ENCODE results near the gene FASTKD3.
A peak's percentile ranks its signal among the peaks of the same experiment; 100 is the strongest.

Gene FASTKD3

GRCh38 chr5:7894439-7894838, 25.6 kb upstream of the FASTKD3 start:
- DNase-seq (ENCODE audit: low spot score) (no peak), ATAC-seq (ENCODE audit: low read depth) (no peak)
- H3K27me3 ChIP-seq (ENCODE audit: insufficient read depth, poor library complexity, severe bottlenecking): no peaks in the 10 kb centered on the region
- peaks cover 99% of the 10 kb centered on the region for H3K36me3 ChIP-seq (ENCODE audit: low read depth)
- no peaks in the 10 kb centered on the region for H3K9me3 ChIP-seq (ENCODE audit: severe bottlenecking)
- H3K4me3 ChIP-seq (ENCODE audit: severe bottlenecking): no peak overlapping the region
- H3K27ac ChIP-seq (ENCODE audit: poor library complexity, severe bottlenecking): no peak overlapping the region
- no peak for TF ChIP-seq CTCF (IDR thresholded peaks at IDR 0.05; ENCODE audit: poor library complexity, severe bottlenecking)
- H3K4me1 ChIP-seq (ENCODE audit: insufficient read depth, poor library complexity, severe bottlenecking): no peaks in the 10 kb centered on the region

GRCh38 chr5:7888901-7889300, 20.1 kb upstream of the FASTKD3 start:
- no peak for TF ChIP-seq CTCF (IDR thresholded peaks at IDR 0.05; ENCODE audit: poor library complexity, severe bottlenecking)
- Histone ChIP-seq H3K36me3 (ENCODE audit: low read depth) (peaks cover 95% of the 10 kb centered on the region), H3K4me3 (ENCODE audit: severe bottlenecking) (no peak overlapping the region), H3K27ac (ENCODE audit: poor library complexity, severe bottlenecking) (no peak overlapping the region), H3K27me3 (ENCODE audit: insufficient read depth, poor library complexity, severe bottlenecking) (no peaks in the 10 kb centered on the region), H3K4me1 (ENCODE audit: insufficient read depth, poor library complexity, severe bottlenecking) (no peaks in the 10 kb centered on the region), H3K9me3 (ENCODE audit: severe bottlenecking) (no peaks in the 10 kb centered on the region)
- ATAC-seq (ENCODE audit: low read depth) (no peak), DNase-seq (ENCODE audit: low spot score) (no peak)

- H3K27ac ChIP-seq (ENCODE audit: poor library complexity, severe bottlenecking): no peak overlapping the region
- peak; percentile 56; the same call in 2 of the 3 replicates for ATAC-seq (ENCODE audit: low read depth)
Observed at GRCh38 chr5:7886849-7887475, 18.1 kb upstream of the FASTKD3 start.

GRCh38 chr5:7884491-7885267, 15.8 kb upstream of the FASTKD3 start:
- TF ChIP-seq CTCF (IDR thresholded peaks at IDR 0.05; ENCODE audit: poor library complexity, severe bottlenecking): no peak
- H3K36me3 ChIP-seq (ENCODE audit: low read depth): peaks cover 93% of the 10 kb centered on the region
- H3K4me3 ChIP-seq (ENCODE audit: severe bottlenecking): no peak overlapping the region
- no peak overlapping the region for H3K27ac ChIP-seq (ENCODE audit: poor library complexity, severe bottlenecking)
- H3K27me3 ChIP-seq (ENCODE audit: insufficient read depth, poor library complexity, severe bottlenecking): no peaks in the 10 kb centered on the region
- H3K4me1 ChIP-seq (ENCODE audit: insufficient read depth, poor library complexity, severe bottlenecking): no peaks in the 10 kb centered on the region
- no peaks in the 10 kb centered on the region for H3K9me3 ChIP-seq (ENCODE audit: severe bottlenecking)
- DNase-seq (ENCODE audit: low spot score) (no peak), ATAC-seq (ENCODE audit: low read depth) (no peak)

More at GRCh38 chr5:7886849-7887475, 18.1 kb upstream of the FASTKD3 start:
- DNase-seq (ENCODE audit: low spot score): no peak
- Histone ChIP-seq H3K27me3 (ENCODE audit: insufficient read depth, poor library complexity, severe bottlenecking) (no peaks in the 10 kb centered on the region), H3K36me3 (ENCODE audit: low read depth) (peaks cover 92% of the 10 kb centered on the region), H3K4me1 (ENCODE audit: insufficient read depth, poor library complexity, severe bottlenecking) (no peaks in the 10 kb centered on the region), H3K4me3 (ENCODE audit: severe bottlenecking) (no peak overlapping the region), H3K9me3 (ENCODE audit: severe bottlenecking) (no peaks in the 10 kb centered on the region)
- peak; percentile 82 for TF ChIP-seq CTCF (IDR thresholded peaks at IDR 0.05; ENCODE audit: poor library complexity, severe bottlenecking)

GRCh38 chr5:7882926-7883325, 14.1 kb upstream of the FASTKD3 start:
- DNase-seq (ENCODE audit: low spot score): no peak
- Histone ChIP-seq H3K4me1 (ENCODE audit: insufficient read depth, poor library complexity, severe bottlenecking) (peaks cover 2% of the 10 kb centered on the region), H3K9me3 (ENCODE audit: severe bottlenecking) (no peaks in the 10 kb centered on the region), H3K4me3 (ENCODE audit: severe bottlenecking) (no peak overlapping the region), H3K36me3 (ENCODE audit: low read depth) (peaks cover 93% of the 10 kb centered on the region), H3K27me3 (ENCODE audit: insufficient read depth, poor library complexity, severe bottlenecking) (no peaks in the 10 kb centered on the region), H3K27ac (ENCODE audit: poor library complexity, severe bottlenecking) (no peak overlapping the region)
- TF ChIP-seq CTCF (IDR thresholded peaks at IDR 0.05; ENCODE audit: poor library complexity, severe bottlenecking): no peak
- no peak for ATAC-seq (ENCODE audit: low read depth)

Data from RWPE2 (cell line).